Keratinocyte (primary cell): Measurements from ENCODE around the gene EML5. TPM values are rescaled to one million over a fixed set of nuclear protein-coding genes. Genes with fewer than 3 reads are reported as not detected.

ENCODE experiments used
- DNase-seq: peaks from one replicate; pipeline ENCODE4 v3.0.0-alpha.2; 2011; ENCODE audit warnings: low read depth, missing footprints, low spot score
- FAIRE-seq: peaks from 2 replicates; lab custom pipeline; 2011; peaks lifted over from hg19 to GRCh38; lab: Jason Lieb, UNC
- H2AFZ ChIP-seq: 2 replicates; pipeline ENCODE4 v1.6.0; 2012; ENCODE audit warnings: low read length, control low read depth, inconsistent platforms; ENCODE audit not compliant: control insufficient read depth
- H3K27ac ChIP-seq: 2 replicates; pipeline ENCODE4 v1.5.1; 2011; ENCODE audit warnings: low read length; ENCODE audit not compliant: control insufficient read depth, insufficient read depth
- H3K27me3 ChIP-seq: 3 replicates; pipeline ENCODE4 v1.6.0; 2011; ENCODE audit warnings: low read length; ENCODE audit not compliant: control insufficient read depth, insufficient read depth; ENCODE audit errors: extremely low read depth
- H3K36me3 ChIP-seq, 2 experiments: 2 replicates in 1 of 2; 3 replicates in 1 of 2; pipeline ENCODE4 v1.5.1; 2011; ENCODE audit warnings: low read length in 2 of 2, mild to moderate bottlenecking in 1 of 2; ENCODE audit not compliant: control insufficient read depth in 2 of 2, insufficient read depth in 2 of 2; ENCODE audit errors: extremely low read depth in 1 of 2
- H3K4me1 ChIP-seq: 3 replicates; pipeline ENCODE4 v1.5.1; 2011; ENCODE audit warnings: low read length; ENCODE audit not compliant: control insufficient read depth, insufficient read depth; ENCODE audit errors: extremely low read depth
- H3K4me2 ChIP-seq: 3 replicates; pipeline ENCODE4 v1.6.0; 2011; ENCODE audit warnings: low read depth, low read length; ENCODE audit not compliant: control insufficient read depth, insufficient read depth; ENCODE audit errors: extremely low read depth
- H3K4me3 ChIP-seq, 3 experiments: fragments of 200-600 bp in 1 of 3; sonication (generic) in 1 of 3; 2 replicates in 2 of 3; 3 replicates in 1 of 3; pipeline ENCODE4 v1.5.1; 2011 to 2016; ENCODE audit warnings: low read length in 3 of 3, mild to moderate bottlenecking in 3 of 3, control low read depth in 2 of 3, inconsistent platforms in 1 of 3, low read depth in 1 of 3, mixed read lengths in 1 of 3, mixed run types in 1 of 3, moderate library complexity in 1 of 3; ENCODE audit not compliant: control insufficient read depth in 2 of 3, insufficient read depth in 2 of 3; ENCODE audit errors: extremely low read depth in 1 of 3
- H3K79me2 ChIP-seq: 2 replicates; pipeline ENCODE4 v1.6.0; 2012; ENCODE audit warnings: low read length; ENCODE audit not compliant: control insufficient read depth, insufficient read depth
- H3K9ac ChIP-seq: 3 replicates; pipeline ENCODE4 v1.6.0; 2011; ENCODE audit warnings: low read length; ENCODE audit not compliant: control insufficient read depth, insufficient read depth; ENCODE audit errors: extremely low read depth
- H3K9me1 ChIP-seq: 3 replicates; pipeline ENCODE4 v1.6.0; 2011; ENCODE audit warnings: low read length; ENCODE audit not compliant: control insufficient read depth, insufficient read depth; ENCODE audit errors: extremely low read depth
- H3K9me3 ChIP-seq: 2 replicates; pipeline ENCODE4 v1.5.1; 2012; ENCODE audit warnings: low read depth, low read length; ENCODE audit not compliant: control insufficient read depth
- H4K20me1 ChIP-seq: 3 replicates; pipeline ENCODE4 v1.6.0; 2011; ENCODE audit warnings: low read length; ENCODE audit not compliant: control insufficient read depth, insufficient read depth; ENCODE audit errors: extremely low read depth
- EZH2 ChIP-seq: IDR thresholded peaks from one replicate; pipeline ENCODE4 v1.6.1; 2012; ENCODE audit warnings: inconsistent platforms, mild to moderate bottlenecking, low read length, moderate library complexity
- dilution Hi-C: fragments of 300-500 bp; cut with MboI; formaldehyde crosslinking; loops from one replicate; pipeline ENCODE4 v1.7.0; 2020; ENCODE audit warnings: low sequenced_read_pairs; ENCODE audit not compliant: extremely low pct_ligation_motif_present
- polyA plus RNA-seq, 5 experiments: library from polyadenylated mRNA; depleted of rRNA in 3 of 5; stranded (reverse) in 3 of 5; stranded (forward) in 1 of 5; unstranded in 1 of 5; fragments of >200 nt; gene quantifications; 1 replicate in 1 of 5; 2 replicates in 3 of 5; 3 replicates in 1 of 5; pipeline versions ENCODE4 v1.2.1 to v1.2.3, GENCODE V29; 2011 to 2012; ENCODE audit warnings: missing spikeins in 2 of 5, low read depth in 1 of 5, low replicate concordance in 1 of 5
- TF ChIP-seq, protein P1 (sequence below), 3 experiments: IDR thresholded peaks in 1 of 3; conservative IDR thresholded peaks in 1 of 3; optimal IDR thresholded peaks in 1 of 3; 2 replicates in 2 of 3; 3 replicates in 1 of 3; pipeline versions ENCODE3 to v1.5.1; 2011; ENCODE audit warnings: low read length in 3 of 3, mild to moderate bottlenecking in 3 of 3, moderate library complexity in 2 of 3, control low read depth in 1 of 3, inconsistent platforms in 1 of 3; ENCODE audit not compliant: insufficient read depth in 2 of 3; ENCODE audit errors: extremely low read depth in 1 of 3

Gene EML5
- polyA plus RNA-seq, 1 donor (not counting 4 experiments of a cell fraction or from before 2014, with no cell fraction given): 1.4 TPM

DNA sequence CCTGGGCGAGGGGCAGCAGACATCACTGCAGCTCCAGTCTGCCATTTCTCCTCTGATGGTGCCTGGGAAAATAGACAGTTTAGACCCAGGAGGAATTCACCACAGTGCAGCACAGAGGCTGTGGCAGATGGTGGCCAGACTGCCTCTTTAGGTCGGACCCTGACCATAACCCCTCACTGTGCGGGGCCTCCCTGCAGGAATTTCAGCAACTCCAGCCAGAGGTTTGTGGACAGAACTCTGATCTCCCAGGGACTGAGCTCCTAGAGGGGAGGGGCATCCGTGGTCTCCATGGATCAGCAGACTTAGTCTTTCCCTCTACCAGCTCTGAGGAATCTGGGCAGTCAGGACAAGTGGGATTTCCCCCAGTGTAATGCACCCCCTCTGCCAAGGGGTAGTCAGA, 123.4 kb downstream of the EML5 start:
- dilution Hi-C loops: loop anchor here (25.0 kb wide), 1 partner anchor 193 kb away; no protein-coding TSS in a partner anchor
- no peak for TF ChIP-seq EZH2
- TF ChIP-seq, protein P1, sequence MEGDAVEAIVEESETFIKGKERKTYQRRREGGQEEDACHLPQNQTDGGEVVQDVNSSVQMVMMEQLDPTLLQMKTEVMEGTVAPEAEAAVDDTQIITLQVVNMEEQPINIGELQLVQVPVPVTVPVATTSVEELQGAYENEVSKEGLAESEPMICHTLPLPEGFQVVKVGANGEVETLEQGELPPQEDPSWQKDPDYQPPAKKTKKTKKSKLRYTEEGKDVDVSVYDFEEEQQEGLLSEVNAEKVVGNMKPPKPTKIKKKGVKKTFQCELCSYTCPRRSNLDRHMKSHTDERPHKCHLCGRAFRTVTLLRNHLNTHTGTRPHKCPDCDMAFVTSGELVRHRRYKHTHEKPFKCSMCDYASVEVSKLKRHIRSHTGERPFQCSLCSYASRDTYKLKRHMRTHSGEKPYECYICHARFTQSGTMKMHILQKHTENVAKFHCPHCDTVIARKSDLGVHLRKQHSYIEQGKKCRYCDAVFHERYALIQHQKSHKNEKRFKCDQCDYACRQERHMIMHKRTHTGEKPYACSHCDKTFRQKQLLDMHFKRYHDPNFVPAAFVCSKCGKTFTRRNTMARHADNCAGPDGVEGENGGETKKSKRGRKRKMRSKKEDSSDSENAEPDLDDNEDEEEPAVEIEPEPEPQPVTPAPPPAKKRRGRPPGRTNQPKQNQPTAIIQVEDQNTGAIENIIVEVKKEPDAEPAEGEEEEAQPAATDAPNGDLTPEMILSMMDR (optimal IDR thresholded peaks at IDR 0.05 in 1 of 3, IDR thresholded peaks at IDR 0.05 in 1 of 3, conservative IDR thresholded peaks at IDR 0.05 in 1 of 3; ENCODE audit: extremely low read depth in 1 of 3, insufficient read depth in 2 of 3, low read length in 3 of 3): no peak
- H3K9me1 ChIP-seq: no peaks in the 10 kb centered on the region
- no peaks in the 10 kb centered on the region for H3K36me3 ChIP-seq
- H3K27ac ChIP-seq: no peak overlapping the region
- DNase-seq (no peak), FAIRE-seq (no peak)
- H3K4me3 ChIP-seq: no peak overlapping the region
- no peak overlapping the region for H3K9ac ChIP-seq
- H3K9me3 ChIP-seq: no peaks in the 10 kb centered on the region
- H3K4me2 ChIP-seq: no peak overlapping the region
- no peaks in the 10 kb centered on the region for H3K79me2 ChIP-seq
- peaks cover 4% of the 10 kb centered on the region for H3K4me1 ChIP-seq
- no peak overlapping the region for H2AFZ ChIP-seq
- H3K27me3 ChIP-seq: no peaks in the 10 kb centered on the region
- H4K20me1 ChIP-seq: no peaks in the 10 kb centered on the region

DNA sequence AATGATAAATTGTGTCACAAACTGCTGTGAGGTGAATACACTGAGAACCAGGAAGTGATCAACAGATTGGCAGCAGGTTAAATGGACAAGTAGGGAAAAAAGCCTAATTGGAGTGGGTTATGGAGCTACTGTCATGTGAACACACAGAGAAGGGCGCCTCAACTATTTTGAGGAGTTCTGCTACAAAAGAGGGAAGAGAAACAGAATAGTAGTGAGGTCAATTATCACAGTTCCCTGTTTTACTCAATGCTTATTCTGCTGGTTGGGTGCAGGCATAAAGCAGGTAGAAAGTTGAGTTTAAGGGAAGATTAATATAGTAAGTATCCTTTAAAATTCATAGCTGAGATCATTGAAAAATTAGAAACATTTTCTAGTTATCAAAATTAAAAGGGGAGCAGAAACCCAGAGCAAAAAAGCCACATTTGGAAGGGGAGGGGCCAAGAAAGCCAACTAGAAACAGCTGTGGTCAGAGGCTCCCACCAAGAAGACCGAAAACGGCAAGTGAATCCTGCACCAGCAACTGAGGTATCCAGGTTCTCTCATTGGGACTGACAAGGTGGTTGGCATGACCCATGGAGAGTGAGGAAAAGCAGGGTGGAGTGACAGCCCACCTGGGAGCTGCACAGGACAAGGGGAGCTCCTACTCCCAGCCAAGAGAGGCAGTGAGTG, 124.2 kb downstream of the EML5 start:
- DNase-seq: no peak
- H3K4me1 ChIP-seq: peaks cover 4% of the 10 kb centered on the region
- TF ChIP-seq, protein P1 (optimal IDR thresholded peaks at IDR 0.05 in 1 of 3, IDR thresholded peaks at IDR 0.05 in 1 of 3, conservative IDR thresholded peaks at IDR 0.05 in 1 of 3; ENCODE audit: extremely low read depth in 1 of 3, insufficient read depth in 2 of 3, low read length in 3 of 3): no peak
- TF ChIP-seq EZH2: no peak
- H3K27ac ChIP-seq: no peak overlapping the region
- no peak overlapping the region for H3K4me3 ChIP-seq
- no peaks in the 10 kb centered on the region for H3K9me1 ChIP-seq
- FAIRE-seq: no peak
- no peaks in the 10 kb centered on the region for H3K9me3 ChIP-seq
- H3K9ac ChIP-seq: no peak overlapping the region
- no peaks in the 10 kb centered on the region for H3K79me2 ChIP-seq
- H4K20me1 ChIP-seq: no peaks in the 10 kb centered on the region
- H2AFZ ChIP-seq: no peak overlapping the region
- dilution Hi-C loops: loop anchor here (25.0 kb wide), 1 partner anchor 194 kb away; no protein-coding TSS in a partner anchor
- no peaks in the 10 kb centered on the region for H3K27me3 ChIP-seq
- H3K36me3 ChIP-seq: no peaks in the 10 kb centered on the region
- no peak overlapping the region for H3K4me2 ChIP-seq
